ENCODE measurements around the gene ENPP6. TPM values are rescaled to one million over a fixed set of nuclear protein-coding genes. Genes with fewer than 3 reads are reported as not detected.

Gene ENPP6
- total and polyA plus RNA-seq, 2 donors (not counting 3 experiments of a cell fraction or from before 2014, with no cell fraction given): not detected

GRCh38 chr4:184156163-184156920 is 61.3 kb downstream of the ENPP6 start:
- dilution Hi-C loops (cut with MboI; ENCODE audit: extremely low pct_ligation_motif_present, low sequenced_read_pairs): no loop called here
- CTCF ChIA-PET: interaction anchor here (0.9 kb wide), 1 partner anchor 11 kb away, joined by 3 read pairs; no protein-coding TSS in a partner anchor

More at GRCh38 chr4:184156163-184156920, 61.3 kb downstream of the ENPP6 start:
- Histone ChIP-seq H4K20me1 (replicated peaks; ENCODE audit: control insufficient read depth, extremely low read depth, insufficient read depth, low read length) (no peaks in the 10 kb centered on the region), H3K79me2 (ENCODE audit: control insufficient read depth, insufficient read depth, low read length) (no peaks in the 10 kb centered on the region), H3K4me2 (ENCODE audit: insufficient read depth, low read length) (no peak overlapping the region), H3K27ac (ENCODE audit: insufficient read depth, low read depth, low read length) (no peak overlapping the region), H3K9ac (replicated peaks; ENCODE audit: extremely low read depth, insufficient read depth, low read length) (no peak overlapping the region), H3K9me3 (replicated peaks; ENCODE audit: control insufficient read depth, insufficient read depth, low read length) (no peaks in the 10 kb centered on the region), H2AFZ (ENCODE audit: low read depth, low read length) (no peak overlapping the region), H3K27me3 (ENCODE audit: control insufficient read depth in 2 of 2, insufficient read depth in 2 of 2, low read length in 2 of 2) (no peaks in the 10 kb centered on the region), H3K36me3 (ENCODE audit: control insufficient read depth in 2 of 2, extremely low read depth in 1 of 2, insufficient read depth in 2 of 2, low read length in 2 of 2) (no peaks in the 10 kb centered on the region), H3K9me1 (replicated peaks; ENCODE audit: control insufficient read depth, extremely low read depth, insufficient read depth, low read length) (no peaks in the 10 kb centered on the region), H3K4me1 (ENCODE audit: control insufficient read depth, extremely low read depth, insufficient read depth, low read length) (no peaks in the 10 kb centered on the region), H3K4me3 (replicated peaks in 1 of 3; ENCODE audit: insufficient read depth in 1 of 3, low read depth in 1 of 3, low read length in 3 of 3) (no peak overlapping the region)
- no peak for TF ChIP-seq GATA2 (IDR thresholded peaks at IDR 0.05; ENCODE audit: insufficient read depth, insufficient read length, low read depth, low read length)
- no peak for TF ChIP-seq MYC (IDR thresholded peaks at IDR 0.05; ENCODE audit: low read depth, low read length)
- TF ChIP-seq POLR2A (IDR thresholded peaks at IDR 0.05; ENCODE audit: low read depth, low read length): no peak
- no peak for TF ChIP-seq FOS (IDR thresholded peaks at IDR 0.05; ENCODE audit: borderline replicate concordance, insufficient read depth, low read length)
- no peak for TF ChIP-seq EZH2 (IDR thresholded peaks at IDR 0.05; ENCODE audit: borderline replicate concordance, low read depth, low read length, severe bottlenecking)
- TF ChIP-seq MAX (IDR thresholded peaks at IDR 0.05; ENCODE audit: insufficient read depth, insufficient read length): no peak
- no peak for TF ChIP-seq JUN (IDR thresholded peaks at IDR 0.05; ENCODE audit: borderline replicate concordance, insufficient read depth, insufficient read length, low read depth)
- TF ChIP-seq POLR2AphosphoS5 (IDR thresholded peaks at IDR 0.05; ENCODE audit: insufficient read depth, low read depth, low read length): no peak
- TF ChIP-seq CTCF (IDR thresholded peaks at IDR 0.05; ENCODE audit: extremely low read depth in 1 of 2, insufficient read depth in 1 of 2, low read depth in 1 of 2, low read length in 2 of 2): no peak
- intact Hi-C loops (cut with micrococcal nuclease): no loop called here
- POLR2A ChIA-PET: no interaction called here
- no peak for FAIRE-seq
- no peak for DNase-seq (ENCODE audit: low read depth, low spot score)
- no TSS peak for BruUV-seq (replicated peaks)

Measured in endothelial cell of umbilical vein (primary cell).